ENCODE measurements around the gene ARHGAP26. TPM values are rescaled to one million over a fixed set of nuclear protein-coding genes. Genes with fewer than 3 reads are reported as not detected.
A peak's percentile ranks its signal among the peaks of the same experiment; 100 is the strongest.
"Not testable (repeated sequence)": the region's sequence is repeated elsewhere in the genome, so short reads cannot be mapped to it uniquely, and the experiment has no call there.

ARHGAP26 gene
- total RNA-seq, 2 experiments from 2014 or later = 10.2 to 11.0 TPM

- no peak for DNase-seq
- Mint-ChIP-seq H3K9me3 (no peaks in the 10 kb centered on the region), H3K4me1 (peaks cover 46% of the 10 kb centered on the region), H3K4me3 (no peak overlapping the region), H3K27ac (no peak overlapping the region), H3K36me3 (peaks cover 31% of the 10 kb centered on the region), H3K27me3 (no peaks in the 10 kb centered on the region)
Observed at GRCh38 chr5:142926549-142926948, 156.4 kb downstream of the ARHGAP26 start.

- Mint-ChIP-seq H3K36me3 (peaks cover 46% of the 10 kb centered on the region), H3K4me1 (peaks cover 35% of the 10 kb centered on the region)
- not testable (repeated sequence) for H3K4me3 Mint-ChIP-seq, H3K27ac Mint-ChIP-seq, DNase-seq, H3K9me3 Mint-ChIP-seq, H3K27me3 Mint-ChIP-seq
Observed at GRCh38 chr5:142928999-142929398, 158.8 kb downstream of the ARHGAP26 start.

GRCh38 chr5:142929587-142929986 lies 159.4 kb downstream of the ARHGAP26 start:
- Mint-ChIP-seq H3K4me3 (no peak overlapping the region), H3K27me3 (no peaks in the 10 kb centered on the region), H3K27ac (no peak overlapping the region), H3K9me3 (no peaks in the 10 kb centered on the region), H3K4me1 (peaks cover 34% of the 10 kb centered on the region), H3K36me3 (peaks cover 45% of the 10 kb centered on the region)
- no peak for DNase-seq

GRCh38 chr5:142930395-142931110 lies 160.4 kb downstream of the ARHGAP26 start:
- H3K27ac Mint-ChIP-seq = no peak overlapping the region
- no peaks in the 10 kb centered on the region for H3K9me3 Mint-ChIP-seq
- H3K27me3 Mint-ChIP-seq = no peaks in the 10 kb centered on the region
- H3K4me1 Mint-ChIP-seq = peaks cover 29% of the 10 kb centered on the region
- no peak for DNase-seq
- no peak overlapping the region for H3K4me3 Mint-ChIP-seq
- H3K36me3 Mint-ChIP-seq = peaks cover 41% of the 10 kb centered on the region

- no peak for DNase-seq
- no peaks in the 10 kb centered on the region for H3K9me3 Mint-ChIP-seq
- no peak overlapping the region for H3K4me3 Mint-ChIP-seq
- H3K27me3 Mint-ChIP-seq = no peaks in the 10 kb centered on the region
- peaks cover 44% of the 10 kb centered on the region for H3K36me3 Mint-ChIP-seq
- no peak overlapping the region for H3K27ac Mint-ChIP-seq
- H3K4me1 Mint-ChIP-seq = peaks cover 25% of the 10 kb centered on the region
Observed at GRCh38 chr5:142931896-142932686, 161.9 kb downstream of the ARHGAP26 start.

GRCh38 chr5:142934051-142934762 lies 164.0 kb downstream of the ARHGAP26 start:
- H3K4me1 Mint-ChIP-seq = peaks cover 30% of the 10 kb centered on the region
- H3K36me3 Mint-ChIP-seq = peaks cover 40% of the 10 kb centered on the region
- no peak overlapping the region for H3K4me3 Mint-ChIP-seq
- no peak overlapping the region for H3K27ac Mint-ChIP-seq
- H3K27me3 Mint-ChIP-seq = no peaks in the 10 kb centered on the region
- DNase-seq = no peak
- H3K9me3 Mint-ChIP-seq = no peaks in the 10 kb centered on the region

GRCh38 chr5:142935014-142935413 lies 164.8 kb downstream of the ARHGAP26 start:
- peaks cover 34% of the 10 kb centered on the region for H3K4me1 Mint-ChIP-seq
- no peak for DNase-seq
- H3K27ac Mint-ChIP-seq = no peak overlapping the region
- H3K4me3 Mint-ChIP-seq = no peak overlapping the region
- no peaks in the 10 kb centered on the region for H3K27me3 Mint-ChIP-seq
- H3K36me3 Mint-ChIP-seq = peaks cover 42% of the 10 kb centered on the region
- H3K9me3 Mint-ChIP-seq = no peaks in the 10 kb centered on the region

GRCh38 chr5:142937374-142937773 lies 167.2 kb downstream of the ARHGAP26 start:
- Mint-ChIP-seq H3K27ac (no peak overlapping the region), H3K36me3 (peaks cover 35% of the 10 kb centered on the region), H3K9me3 (no peaks in the 10 kb centered on the region), H3K27me3 (no peaks in the 10 kb centered on the region), H3K4me3 (no peak overlapping the region), H3K4me1 (peaks cover 40% of the 10 kb centered on the region)
- DNase-seq = no peak

GRCh38 chr5:142938266-142938880 lies 168.2 kb downstream of the ARHGAP26 start:
- H3K27ac Mint-ChIP-seq = no peak overlapping the region
- no peaks in the 10 kb centered on the region for H3K27me3 Mint-ChIP-seq
- peaks cover 28% of the 10 kb centered on the region for H3K36me3 Mint-ChIP-seq
- H3K9me3 Mint-ChIP-seq = no peaks in the 10 kb centered on the region
- peaks cover 41% of the 10 kb centered on the region for H3K4me1 Mint-ChIP-seq
- DNase-seq = no peak
- H3K4me3 Mint-ChIP-seq = no peak overlapping the region

- no peak overlapping the region for H3K27ac Mint-ChIP-seq
- peaks cover 24% of the 10 kb centered on the region for H3K36me3 Mint-ChIP-seq
- no peaks in the 10 kb centered on the region for H3K27me3 Mint-ChIP-seq
- peaks cover 40% of the 10 kb centered on the region for H3K4me1 Mint-ChIP-seq
- H3K9me3 Mint-ChIP-seq = no peaks in the 10 kb centered on the region
- no peak for DNase-seq
- no peak overlapping the region for H3K4me3 Mint-ChIP-seq
Observed at GRCh38 chr5:142939006-142939405, 168.8 kb downstream of the ARHGAP26 start.

GRCh38 chr5:142939884-142940283 lies 169.7 kb downstream of the ARHGAP26 start:
- Mint-ChIP-seq H3K4me3 (no peak overlapping the region), H3K36me3 (peaks cover 20% of the 10 kb centered on the region), H3K4me1 (peaks cover 36% of the 10 kb centered on the region), H3K27ac (no peak overlapping the region), H3K9me3 (no peaks in the 10 kb centered on the region), H3K27me3 (no peaks in the 10 kb centered on the region)
- no peak for DNase-seq

- Mint-ChIP-seq H3K27me3 (no peaks in the 10 kb centered on the region), H3K4me3 (no peak overlapping the region), H3K4me1 (peaks cover 30% of the 10 kb centered on the region), H3K9me3 (no peaks in the 10 kb centered on the region), H3K27ac (no peak overlapping the region), H3K36me3 (peaks cover 18% of the 10 kb centered on the region)
- peak; percentile 8 for DNase-seq
Observed at GRCh38 chr5:142941245-142941644, 171.1 kb downstream of the ARHGAP26 start.

- Mint-ChIP-seq H3K36me3 (peaks cover 23% of the 10 kb centered on the region), H3K27ac (no peak overlapping the region)
Observed at GRCh38 chr5:142942901-142943300, 172.7 kb downstream of the ARHGAP26 start.

GRCh38 chr5:142944140-142944539 lies 174.0 kb downstream of the ARHGAP26 start:
- Mint-ChIP-seq H3K36me3 (peaks cover 22% of the 10 kb centered on the region), H3K4me3 (no peak overlapping the region), H3K27me3 (no peaks in the 10 kb centered on the region), H3K9me3 (no peaks in the 10 kb centered on the region), H3K4me1 (peaks cover 28% of the 10 kb centered on the region), H3K27ac (no peak overlapping the region)
- DNase-seq = no peak

More at GRCh38 chr5:142942901-142943300, 172.7 kb downstream of the ARHGAP26 start:
- Mint-ChIP-seq H3K4me1 (peaks cover 29% of the 10 kb centered on the region), H3K27me3 (no peaks in the 10 kb centered on the region), H3K4me3 (no peak overlapping the region), H3K9me3 (no peaks in the 10 kb centered on the region)
- no peak for DNase-seq

GRCh38 chr5:142945321-142945720 lies 175.1 kb downstream of the ARHGAP26 start:
- Mint-ChIP-seq H3K9me3 (peaks cover 2% of the 10 kb centered on the region), H3K36me3 (peaks cover 23% of the 10 kb centered on the region), H3K27ac (no peak overlapping the region), H3K27me3 (no peaks in the 10 kb centered on the region), H3K4me3 (no peak overlapping the region), H3K4me1 (peaks cover 23% of the 10 kb centered on the region)
- DNase-seq = no peak
